Effector CD4-positive, alpha-beta T cell (primary cell): ENCODE results near the gene NALCN.

Experiments
- DNase-seq: peaks from one replicate; pipeline ENCODE4 v3.0.0-alpha.2; 2020

The NALCN gene

DNA sequence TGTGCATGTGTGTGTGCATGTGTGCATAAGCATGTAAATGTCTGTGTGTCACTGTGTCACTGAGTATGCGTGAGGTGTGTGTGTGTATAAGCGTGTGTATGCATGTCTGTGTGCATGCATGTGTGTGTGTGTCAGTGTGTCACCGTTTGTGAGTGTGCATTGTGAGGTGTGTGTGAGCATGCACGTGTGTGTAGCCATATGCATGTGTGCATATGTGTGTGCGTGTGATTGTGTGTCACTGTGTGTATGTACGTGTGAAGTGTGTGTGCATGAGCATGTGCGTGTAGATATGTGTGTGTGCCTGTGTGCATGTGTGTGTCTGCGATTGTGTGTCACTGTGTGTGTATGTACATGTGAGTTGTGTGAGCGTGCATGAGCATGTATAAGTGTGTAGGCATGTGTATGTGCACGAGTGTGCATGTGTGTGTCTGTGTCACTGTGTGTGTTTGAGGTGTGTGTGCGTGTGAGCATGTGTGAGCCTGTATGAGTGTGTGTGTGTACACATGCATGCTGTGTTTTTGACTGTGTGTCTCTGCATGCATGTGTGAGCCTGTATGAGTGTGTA lies 144.5 kb downstream of the NALCN start:
- DNase-seq, result no peak

DNA sequence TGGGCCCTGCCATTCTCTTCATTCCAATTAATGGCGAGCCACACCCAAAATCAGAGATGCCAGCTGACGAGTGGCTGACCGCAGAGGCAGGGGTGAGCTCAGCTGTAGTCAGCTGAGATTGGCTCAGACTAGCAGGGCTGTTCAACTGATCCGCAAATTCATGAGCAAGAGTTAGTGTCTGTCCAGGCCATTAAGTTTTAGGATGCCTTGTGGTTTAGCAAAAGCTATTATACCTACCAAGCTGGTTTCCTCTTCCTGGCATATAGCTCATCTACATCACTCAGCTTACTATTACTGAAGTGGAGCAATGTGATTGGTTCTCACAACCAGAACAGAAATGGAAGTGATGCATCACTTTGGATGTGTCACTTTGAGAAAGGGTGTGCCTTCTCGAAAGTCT lies 148.7 kb downstream of the NALCN start:
- no peak for DNase-seq

DNA sequence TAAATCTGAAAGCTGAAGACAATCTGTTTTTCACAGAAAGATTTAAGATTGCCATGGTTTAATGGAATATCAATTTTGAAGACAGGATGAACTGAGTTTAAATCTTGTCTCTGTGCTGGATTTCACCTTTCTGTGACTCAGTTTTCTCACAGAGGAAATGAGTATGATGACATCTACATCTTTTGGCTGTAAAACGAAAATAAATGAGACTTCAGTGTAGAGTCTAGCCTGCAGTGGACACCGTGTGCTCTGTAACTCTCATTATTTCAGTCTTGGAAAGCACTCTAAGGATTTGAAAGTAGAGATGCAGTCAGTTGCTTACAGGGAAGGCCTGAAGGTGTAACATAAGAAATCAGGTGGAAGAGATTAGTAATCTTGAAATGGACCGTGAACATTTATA lies 150.4 kb downstream of the NALCN start:
- DNase-seq, result no peak

DNA sequence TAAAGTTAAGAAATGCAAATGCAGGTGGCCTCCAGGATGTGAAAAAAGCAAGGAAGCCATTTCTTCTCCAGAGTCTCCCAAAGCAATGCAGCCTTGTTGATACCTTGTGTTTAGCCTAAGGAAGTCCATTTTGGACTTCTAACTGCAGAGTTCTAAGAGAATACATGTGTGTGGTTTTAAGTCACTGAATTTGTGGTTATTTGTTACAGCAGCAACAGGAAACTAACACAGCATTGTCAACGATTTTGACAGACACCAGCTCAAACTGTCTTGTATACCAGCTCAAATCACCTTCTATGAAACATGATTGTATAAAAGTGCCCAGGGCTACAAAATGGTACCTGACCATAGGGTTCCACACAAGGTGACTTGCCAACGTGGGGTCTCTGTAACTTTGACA lies 151.4 kb downstream of the NALCN start:
- no peak for DNase-seq

DNA sequence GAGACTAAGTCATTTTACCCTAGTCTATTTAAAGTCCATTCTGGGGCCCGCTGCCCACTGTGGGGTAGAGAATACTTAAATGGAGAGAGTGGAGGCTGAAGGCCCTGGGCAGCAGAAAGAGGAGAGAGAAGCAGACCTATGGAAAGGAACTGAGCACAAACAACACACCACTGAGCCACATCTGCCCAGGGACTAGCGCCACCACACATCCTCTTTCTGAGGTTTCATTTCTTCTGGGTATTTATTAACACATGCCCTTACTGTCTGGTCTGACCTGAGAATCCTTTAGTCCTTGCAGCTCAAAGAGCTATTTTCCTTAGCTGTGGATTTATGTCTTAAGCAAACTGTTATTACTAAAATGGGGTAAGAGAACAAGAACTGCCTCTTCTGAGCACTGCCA lies 154.0 kb downstream of the NALCN start:
- DNase-seq, result no peak

DNA sequence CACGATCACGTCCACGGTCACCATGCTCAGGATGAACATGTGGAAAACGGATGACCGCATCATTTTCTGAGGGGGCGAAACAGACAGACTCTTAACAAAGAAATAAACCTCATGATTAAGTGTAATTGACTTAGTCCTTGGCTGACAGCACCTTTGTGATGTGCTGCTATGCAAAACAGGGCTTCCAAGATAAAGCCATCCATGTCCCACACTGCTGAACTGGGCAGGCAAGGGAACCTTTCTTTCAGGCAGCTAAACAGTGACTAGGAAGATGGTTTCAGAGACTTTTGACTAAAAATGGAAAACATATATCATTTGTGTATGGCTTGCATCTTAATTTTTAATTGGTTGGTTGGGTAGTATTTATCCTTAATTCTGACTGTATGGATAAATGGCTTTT lies 157.8 kb downstream of the NALCN start:
- DNase-seq, result no peak

DNA sequence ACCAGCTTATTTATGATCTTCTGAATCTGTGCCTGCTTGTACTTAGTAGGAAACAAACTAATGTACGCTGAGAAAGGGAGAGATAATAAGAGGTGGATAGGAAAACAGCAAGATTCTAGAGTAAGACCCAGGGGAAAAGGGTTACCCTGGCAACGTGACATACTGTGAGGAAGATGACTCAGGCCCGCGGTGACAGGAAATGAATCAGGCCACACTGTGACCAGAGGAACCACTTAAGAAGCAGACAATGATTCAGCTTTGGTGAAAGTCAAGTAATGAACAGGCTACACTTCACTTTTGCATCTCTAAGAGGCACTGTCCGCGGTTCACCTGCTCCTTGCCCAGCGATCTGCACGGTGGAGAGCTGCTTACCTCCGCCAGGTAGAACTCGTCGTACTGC lies 158.2 kb downstream of the NALCN start:
- no peak for DNase-seq

DNA sequence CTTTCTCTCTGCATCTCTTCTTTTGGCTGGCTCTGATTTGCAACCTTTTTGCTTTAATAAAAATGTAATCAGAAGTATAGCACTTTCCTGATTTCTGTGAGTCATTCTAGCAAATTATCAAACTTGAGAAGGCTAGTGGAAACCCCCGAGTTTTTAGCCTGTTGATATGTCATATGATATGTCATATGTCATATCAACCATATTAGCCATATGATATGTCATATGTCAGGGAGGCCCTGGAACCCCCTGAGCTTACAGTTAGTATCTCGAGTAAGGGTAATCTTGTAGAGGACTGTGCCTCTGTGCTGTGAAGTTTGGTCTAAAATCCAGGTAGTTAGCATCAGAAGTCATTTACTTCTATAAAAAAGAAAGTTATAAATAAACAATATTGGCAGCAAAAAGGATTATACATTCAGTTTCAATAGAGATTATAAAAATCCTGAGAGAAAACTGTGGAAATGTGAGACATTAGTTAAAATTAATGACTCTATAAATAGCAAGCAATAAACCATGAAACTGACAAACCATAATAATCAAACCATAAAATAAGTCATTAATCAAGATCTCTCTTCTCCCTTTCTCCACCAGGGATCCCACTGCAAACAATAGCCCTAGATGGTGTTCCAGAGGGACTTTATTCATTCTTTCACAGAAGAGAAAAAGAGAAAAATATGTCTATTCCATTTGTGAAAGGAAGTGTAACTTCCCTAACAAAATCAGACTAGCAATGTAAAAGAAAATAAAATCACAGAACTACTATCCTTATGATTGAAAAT lies 167.4 kb downstream of the NALCN start:
- DNase-seq, result no peak

DNA sequence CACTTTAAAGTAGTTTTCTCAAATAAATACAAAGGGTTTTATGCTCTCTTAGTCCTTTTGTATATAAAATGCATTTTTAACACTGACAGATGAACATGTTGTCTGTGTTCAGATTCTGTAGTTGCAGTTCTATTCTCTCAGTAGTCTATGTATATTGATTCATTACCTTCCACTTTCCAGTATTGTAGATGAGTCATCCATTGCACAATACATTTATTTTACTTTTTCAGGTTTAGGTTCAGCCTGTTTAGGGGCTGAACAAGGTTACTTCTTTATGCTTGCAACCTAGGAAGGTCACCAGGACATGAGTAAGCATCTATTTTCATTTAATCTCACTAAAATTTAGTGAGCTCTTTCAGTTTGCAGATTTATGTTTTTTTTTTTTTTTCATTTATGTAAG lies 173.6 kb downstream of the NALCN start:
- no peak for DNase-seq

DNA sequence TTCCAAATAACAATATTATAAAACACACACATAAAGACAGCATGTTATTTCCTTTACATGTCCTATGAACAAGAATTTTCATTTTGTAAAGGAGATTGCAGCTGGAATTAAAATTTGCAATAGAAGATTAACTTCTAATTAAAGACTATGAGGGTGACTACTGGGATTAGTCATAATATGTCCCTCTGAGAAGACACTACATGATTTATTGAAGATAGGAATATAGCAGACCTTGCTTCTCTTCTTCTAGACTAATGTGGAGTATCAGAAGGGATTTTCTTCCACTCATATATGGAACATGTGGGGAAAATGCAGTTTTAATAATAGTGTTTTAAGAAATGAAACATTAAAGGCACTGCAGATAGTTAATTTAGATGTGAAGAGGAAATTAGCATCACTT lies 177.8 kb downstream of the NALCN start:
- no peak for DNase-seq

DNA sequence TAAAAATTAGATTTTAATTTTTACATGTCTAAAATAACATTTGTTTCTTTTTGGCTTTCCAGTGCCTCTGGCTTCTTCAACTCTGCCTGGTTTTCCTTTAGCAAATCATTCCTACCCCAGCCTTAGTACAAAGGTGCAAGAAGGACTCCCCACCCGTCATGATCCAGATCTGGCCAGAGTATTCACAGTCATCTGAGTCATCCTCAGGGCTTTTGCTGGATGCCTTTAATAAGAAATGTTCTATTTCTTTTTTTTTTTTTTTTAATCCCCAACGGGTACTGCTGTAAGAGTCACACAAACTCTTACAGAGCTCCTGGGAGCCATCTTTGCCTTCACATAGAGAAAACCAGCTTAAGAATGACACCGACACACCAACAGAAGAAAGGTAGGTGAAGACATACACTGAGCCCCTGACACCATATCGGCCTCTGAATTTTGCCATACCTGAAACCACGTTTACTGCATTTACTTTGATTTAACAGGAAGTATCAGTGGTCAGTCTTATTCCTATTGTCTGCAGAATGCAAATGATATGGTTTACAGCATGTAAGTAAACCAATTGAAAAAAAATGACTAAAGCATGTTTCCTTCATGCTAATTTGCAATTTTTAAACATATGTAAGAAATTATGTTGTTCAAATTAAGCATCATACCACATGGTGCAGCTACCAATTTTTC lies 184.4 kb downstream of the NALCN start:
- DNase-seq, result no peak

DNA sequence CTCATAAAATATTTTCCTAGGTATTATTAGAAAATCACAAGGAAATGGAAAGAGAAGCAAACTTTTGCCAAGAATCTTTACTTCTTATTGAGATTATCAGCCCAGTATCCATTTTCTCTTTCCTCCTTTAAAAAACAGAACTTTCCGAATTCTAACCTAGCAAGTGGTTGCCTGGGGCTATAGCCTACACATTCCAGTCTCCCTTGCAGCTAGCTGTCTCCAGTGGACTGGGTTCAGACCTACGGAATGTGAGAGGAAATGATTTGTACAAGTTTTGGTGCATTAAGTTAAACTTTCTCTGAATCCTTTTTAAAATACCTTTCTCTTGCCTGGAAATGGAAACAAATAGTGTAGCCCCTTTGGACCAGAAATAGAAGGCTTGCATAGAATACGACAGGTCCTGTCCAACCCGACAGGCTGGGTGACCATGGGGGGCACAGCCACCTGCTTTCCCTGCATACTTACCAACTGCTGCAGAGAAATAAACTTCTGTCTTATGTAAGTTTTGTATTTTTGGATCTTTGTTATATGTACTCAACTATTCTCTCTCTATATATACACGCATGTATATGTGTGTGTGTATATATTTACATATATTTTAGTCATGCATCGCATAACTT lies 185.9 kb downstream of the NALCN start:
- no peak for DNase-seq

DNA sequence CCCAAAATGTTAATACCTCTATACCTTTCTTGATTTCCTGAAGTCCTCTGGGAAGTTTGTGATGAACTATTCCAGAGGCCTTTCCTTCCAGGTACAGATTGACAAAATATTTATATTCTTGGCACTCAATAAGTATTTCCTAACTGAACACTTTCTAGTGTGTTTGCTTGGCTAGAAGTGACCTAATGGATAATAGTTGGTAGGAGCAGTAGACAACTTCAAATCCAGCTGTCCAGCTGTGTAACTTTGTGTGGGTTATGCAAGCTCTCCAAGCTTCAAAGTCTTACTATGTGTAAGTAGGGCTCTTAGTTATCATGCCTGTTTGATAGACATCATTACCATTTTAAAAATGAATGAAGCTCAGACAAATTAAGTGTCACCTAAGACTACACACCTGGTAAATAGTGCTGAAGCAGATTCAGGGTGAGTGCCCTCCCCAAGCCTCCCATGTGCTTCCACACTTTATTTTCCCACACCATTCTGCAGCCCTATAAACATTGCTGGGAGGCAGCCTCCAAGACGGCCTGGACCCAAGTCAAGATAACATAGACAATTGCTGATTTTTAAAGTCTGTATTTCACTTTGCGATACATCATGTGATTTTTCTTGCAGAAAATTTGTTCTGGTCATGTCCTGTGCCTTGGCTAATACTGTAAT lies 196.6 kb downstream of the NALCN start:
- no peak for DNase-seq

DNA sequence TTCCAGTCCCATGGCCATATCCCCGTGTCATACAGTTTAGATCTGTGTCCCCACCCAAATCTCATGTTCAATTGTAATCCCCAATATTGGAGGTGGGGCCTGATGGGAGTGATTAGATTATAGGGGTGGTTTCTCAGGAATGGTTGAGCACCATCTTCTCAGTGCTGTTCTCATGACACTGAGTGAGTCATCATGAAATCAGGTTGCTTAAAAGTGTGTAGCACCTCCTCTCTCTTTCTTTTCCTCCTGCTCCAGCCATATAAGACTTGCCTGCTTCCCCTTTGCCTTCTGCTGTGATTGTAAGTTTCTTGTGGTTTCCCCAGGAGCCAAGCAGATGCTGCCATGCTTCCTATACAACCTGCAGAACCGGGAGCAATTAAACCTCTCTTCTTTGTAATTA lies 197.8 kb downstream of the NALCN start:
- DNase-seq, result no peak

DNA sequence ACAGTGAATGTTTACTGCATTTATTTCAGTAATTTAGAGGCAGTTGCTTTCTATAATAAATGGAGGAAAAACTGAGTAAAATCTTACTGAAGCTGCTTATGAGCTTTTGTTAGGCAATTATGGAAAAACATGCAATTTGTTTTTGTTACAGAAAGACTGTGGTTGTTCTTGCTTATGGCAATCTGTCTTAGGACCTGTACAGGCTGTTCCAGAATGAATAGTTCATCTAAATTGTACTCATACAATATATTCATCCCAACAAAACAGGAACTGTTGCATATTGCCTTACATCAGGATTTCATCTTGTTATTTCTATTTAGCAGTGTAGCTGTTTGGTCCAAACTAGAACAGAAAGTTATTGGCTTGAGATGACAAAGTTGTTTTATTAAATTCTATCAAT lies 199.2 kb downstream of the NALCN start:
- no peak for DNase-seq

DNA sequence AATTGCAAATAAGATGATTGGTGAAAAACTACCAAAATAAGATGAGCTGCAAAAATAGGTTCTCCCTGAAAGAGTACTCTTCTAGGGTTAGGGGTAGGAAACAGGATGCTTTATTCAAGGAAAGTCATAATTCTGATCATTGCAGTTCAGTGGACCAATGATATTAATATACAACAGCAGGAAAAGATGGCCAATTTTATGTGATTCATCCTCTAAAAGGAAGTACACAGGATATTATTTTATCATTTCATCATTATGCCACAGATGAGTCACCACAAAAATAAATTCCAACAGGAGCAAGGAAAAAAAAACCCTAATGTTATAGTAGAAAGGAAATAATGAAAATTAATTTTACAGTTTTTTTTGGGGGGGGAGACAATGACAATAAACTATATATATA lies 205.0 kb downstream of the NALCN start:
- DNase-seq, result no peak

DNA sequence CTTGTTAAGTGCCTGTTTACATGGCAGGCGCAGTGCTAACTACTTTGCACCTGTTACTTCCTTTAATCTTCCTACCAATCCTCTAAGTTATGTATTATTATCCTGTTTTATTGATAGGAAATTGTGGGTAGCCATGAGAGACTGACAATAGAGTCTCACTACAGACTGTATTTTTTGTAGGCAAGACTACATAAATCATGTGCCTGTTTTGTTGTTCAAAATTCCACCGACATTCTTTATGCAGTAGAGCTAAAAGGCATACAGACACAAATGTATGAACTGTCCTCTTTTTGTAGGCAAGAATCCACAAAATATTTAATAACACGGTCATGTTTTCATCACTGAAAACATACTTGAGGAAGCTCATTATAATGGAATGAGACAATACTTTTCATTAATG lies 205.5 kb downstream of the NALCN start:
- DNase-seq, result no peak

DNA sequence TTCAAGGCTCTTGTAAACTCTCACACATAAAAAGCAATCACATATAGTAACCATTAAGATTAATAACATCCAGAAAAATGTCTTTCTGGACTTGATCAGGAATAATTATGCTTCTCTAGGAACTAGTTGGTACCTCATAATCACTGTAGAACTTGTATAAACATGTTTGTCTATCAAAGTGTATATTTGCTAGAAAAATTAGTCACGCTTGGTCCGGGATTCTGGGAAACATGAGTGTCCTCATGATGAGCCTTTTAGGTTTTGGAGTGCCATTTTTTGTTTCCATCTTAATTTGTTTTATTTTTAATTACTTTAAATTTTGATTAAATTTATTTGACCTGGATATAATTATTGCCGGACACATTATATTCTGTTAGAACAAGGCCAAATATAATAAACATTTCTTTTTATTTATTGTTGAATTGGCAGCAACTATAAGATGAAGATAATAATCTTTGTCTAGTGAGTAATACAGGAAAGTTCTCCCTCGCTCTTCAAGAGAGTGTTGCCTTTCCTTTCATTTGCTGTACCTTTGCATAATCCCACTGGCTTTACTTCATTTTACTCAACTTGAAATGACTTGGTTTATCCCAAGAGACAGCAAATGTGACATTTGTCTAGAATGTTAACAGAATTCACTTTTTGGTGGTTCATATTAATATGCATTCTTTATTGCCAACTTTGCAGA lies 207.0 kb downstream of the NALCN start:
- no peak for DNase-seq

DNA sequence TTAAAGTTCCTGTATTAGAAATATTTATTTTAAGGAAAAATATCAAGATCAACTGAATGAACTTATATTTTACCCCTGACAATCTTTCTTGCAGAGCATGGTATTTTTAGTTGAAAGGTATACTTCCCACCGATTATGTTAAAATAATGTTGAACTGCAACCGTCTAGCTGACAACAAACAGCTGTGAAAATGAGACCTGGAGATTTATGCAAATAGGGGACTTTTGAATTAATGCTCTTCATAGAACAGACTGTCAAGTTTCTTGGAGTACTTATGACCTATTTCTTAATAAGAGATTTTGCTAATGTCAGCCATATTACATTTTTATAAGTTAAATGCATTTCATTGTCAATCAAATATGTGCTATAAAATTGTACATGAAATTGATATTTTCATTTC lies 210.9 kb downstream of the NALCN start:
- DNase-seq, result no peak

DNA sequence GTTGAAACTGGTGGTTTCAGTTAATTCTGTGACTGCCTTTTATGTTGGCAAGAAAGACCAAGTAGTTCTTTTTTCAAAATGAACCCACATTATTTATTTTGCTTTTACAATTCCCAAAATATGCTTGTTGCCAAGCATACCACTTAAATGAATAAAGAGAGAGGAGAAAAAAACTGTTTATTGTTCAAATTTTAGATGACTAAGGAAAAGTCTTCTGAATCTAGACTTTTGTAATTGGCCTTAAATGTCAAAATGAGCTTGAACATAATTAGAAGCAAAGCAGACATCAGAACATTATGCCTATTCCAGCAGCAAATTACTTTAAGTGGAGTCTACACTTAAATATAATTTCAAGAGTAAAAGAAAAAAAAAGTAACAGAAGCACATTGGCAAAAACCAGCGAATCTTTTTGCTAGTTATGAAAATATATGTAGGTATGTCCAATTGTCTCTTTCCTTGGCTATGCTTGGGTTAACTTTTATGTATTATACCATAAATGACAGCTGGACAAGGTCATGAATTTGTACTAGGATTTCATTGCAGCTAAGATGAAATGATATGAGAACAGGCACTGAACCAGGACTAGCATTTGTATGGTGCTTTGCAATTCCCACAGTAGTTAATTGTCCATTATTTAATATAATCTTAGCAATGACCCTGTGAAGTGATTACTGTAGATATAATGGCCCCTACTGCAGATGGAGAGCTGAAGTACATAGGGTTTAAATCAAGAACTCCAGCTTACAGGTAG lies 211.9 kb downstream of the NALCN start:
- no peak for DNase-seq

DNA sequence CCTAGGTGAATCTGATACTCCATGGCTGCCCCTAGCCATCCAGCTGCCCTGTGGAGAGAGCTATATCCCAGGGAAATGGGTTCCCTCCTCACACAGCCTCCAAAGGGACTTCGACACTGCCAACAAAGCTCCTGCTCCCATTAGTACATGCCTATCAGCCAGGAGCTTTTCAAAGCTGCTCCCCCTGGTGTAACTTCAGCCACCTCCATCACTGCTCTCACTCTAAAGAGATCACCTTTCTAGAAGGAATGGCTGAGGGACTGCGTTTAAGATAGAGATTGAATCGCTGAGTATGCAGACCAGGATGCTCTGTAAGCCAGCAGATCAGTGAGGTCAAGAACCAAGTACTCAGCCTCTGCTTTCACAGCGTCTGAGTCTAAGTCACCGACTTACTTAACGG lies 213.7 kb downstream of the NALCN start:
- no peak for DNase-seq

DNA sequence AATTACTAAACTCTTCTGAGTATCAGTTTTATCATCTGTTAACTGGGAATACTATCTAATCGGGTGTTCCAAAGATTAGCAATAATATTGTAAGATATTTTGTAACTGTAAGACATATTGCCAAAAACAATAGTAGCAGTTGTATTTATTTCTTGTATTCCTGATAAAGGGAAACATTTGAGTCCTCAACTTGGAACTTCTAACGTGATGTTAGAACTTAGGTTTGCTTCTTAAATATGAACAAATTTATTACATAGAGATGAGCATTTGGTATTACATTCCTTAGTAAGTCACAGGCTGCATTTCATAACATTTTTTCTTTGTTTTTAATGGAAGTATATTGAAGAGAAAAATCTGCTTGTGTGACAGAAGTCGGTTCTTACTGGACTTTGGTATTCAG lies 225.3 kb downstream of the NALCN start:
- no peak for DNase-seq
